Amniotic epithelial cell (primary cell): ENCODE measurements around the gene ING1.
A peak's percentile ranks its signal among the peaks of the same experiment; 100 is the strongest.
"Not testable (repeated sequence)": the region's sequence is repeated elsewhere in the genome, so short reads cannot be mapped to it uniquely, and the experiment has no call there.

Experiments used
- DNase-seq: peaks from one replicate; pipeline ENCODE4 v3.0.0-alpha.2; 2010; ENCODE audit warnings: low read depth

The ING1 gene

GRCh38 chr13:110695774-110696173, 17.7 kb upstream of the ING1 start:
- DNase-seq, result not testable (repeated sequence)

- no peak for DNase-seq
These were observed 16.7 kb upstream of the ING1 start for GRCh38 chr13:110696776-110697175.

- DNase-seq, result no peak
These were observed 15.7 kb upstream of the ING1 start for GRCh38 chr13:110697842-110698241.

GRCh38 chr13:110698689-110699088, 14.8 kb upstream of the ING1 start:
- DNase-seq, result no peak

- no peak for DNase-seq
These were observed 14.1 kb upstream of the ING1 start for GRCh38 chr13:110699148-110700145.

GRCh38 chr13:110700186-110700585, 13.3 kb upstream of the ING1 start:
- DNase-seq, result no peak

GRCh38 chr13:110700641-110701040, 12.9 kb upstream of the ING1 start:
- DNase-seq, result no peak

GRCh38 chr13:110701061-110701460, 12.4 kb upstream of the ING1 start:
- DNase-seq, result not testable (repeated sequence)

GRCh38 chr13:110702089-110702488, 11.4 kb upstream of the ING1 start:
- DNase-seq, result no peak

- DNase-seq, result peak; percentile 47
These were observed 10.6 kb upstream of the ING1 start for GRCh38 chr13:110702591-110703526.

- no peak for DNase-seq
These were observed 8.1 kb upstream of the ING1 start for GRCh38 chr13:110705356-110705825.

- peak; percentile 96 for DNase-seq
These were observed 7.5 kb upstream of the ING1 start, which contains the start of gene CARS2 for GRCh38 chr13:110705826-110706569. CARS2 (minus strand) TSS chr13:110706116; CDS start chr13:110706093, 23 bp downstream.

GRCh38 chr13:110706570-110707372, 6.7 kb upstream of the ING1 start:
- no peak for DNase-seq

GRCh38 chr13:110712081-110712848, 1.2 kb upstream of the ING1 start:
- DNase-seq, result peak; percentile 62

- DNase-seq, result peak; percentile 100
These were observed 455 bp upstream of the ING1 start for GRCh38 chr13:110712849-110713641.

GRCh38 chr13:110713981-110714796, 689 bp downstream of the ING1 start:
- DNase-seq, result peak; percentile 45

- DNase-seq, result peak; percentile 40
These were observed 1.4 kb downstream of the ING1 start for GRCh38 chr13:110714797-110715394.
